Hematopoietic multipotent progenitor cell treated with erythropoietin and hydrocortisone succinate and interleukin-3 and kit ligand, for 8 days (in vitro differentiated cells): ENCODE data around the gene PLD3.

Source experiments
- DNase-seq: peaks from one replicate; pipeline ENCODE4 v3.0.0-alpha.2; 2015

Gene PLD3

DNA sequence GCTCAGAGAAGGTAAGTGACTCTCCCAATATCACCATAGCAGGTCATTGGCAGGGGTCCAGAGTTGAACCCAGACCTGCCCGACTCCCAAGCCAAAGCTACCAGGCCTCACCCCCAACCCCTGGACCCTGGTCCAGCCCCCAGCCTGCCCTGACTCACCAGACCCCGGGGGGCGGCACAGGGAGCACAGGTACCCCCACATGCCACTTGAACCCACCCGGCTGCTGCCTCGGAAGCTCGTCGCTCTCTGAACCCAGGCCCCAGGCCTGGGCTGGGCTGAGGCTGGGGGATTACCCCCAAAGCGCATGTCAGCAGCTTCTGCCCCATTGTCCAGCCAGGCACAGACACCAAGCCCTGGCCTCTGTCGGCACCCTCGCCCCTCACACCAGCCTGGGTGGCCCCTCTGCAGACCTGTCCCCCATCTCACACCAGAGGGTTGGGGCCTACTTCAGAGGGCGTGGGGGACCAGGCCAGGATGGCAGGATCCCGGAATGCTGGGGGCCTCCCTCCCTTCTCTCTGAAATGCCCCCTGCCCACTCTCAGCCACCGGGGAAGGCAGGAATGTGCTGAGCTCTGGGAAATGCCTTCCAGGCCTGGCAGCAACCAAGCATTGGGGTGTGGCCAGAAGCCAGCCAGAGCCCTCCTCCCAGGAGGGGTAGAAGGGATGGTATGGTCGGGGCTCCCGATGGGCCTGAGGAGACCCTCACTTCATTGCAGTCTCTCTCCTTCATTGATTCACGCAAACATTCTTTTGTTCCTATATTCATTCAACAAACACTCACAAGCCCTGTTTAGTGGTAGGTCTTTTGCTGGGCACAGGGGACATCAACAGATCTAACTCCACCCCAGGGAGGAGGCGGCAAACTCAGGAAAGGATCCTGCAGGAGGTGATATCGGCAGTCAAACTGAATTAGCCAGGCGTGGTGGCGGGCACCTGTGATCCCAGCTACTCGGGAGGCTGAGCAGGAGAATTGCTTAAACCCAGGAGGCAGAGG, 66.3 kb downstream of the PLD3 start:
- DNase-seq = no peak

DNA sequence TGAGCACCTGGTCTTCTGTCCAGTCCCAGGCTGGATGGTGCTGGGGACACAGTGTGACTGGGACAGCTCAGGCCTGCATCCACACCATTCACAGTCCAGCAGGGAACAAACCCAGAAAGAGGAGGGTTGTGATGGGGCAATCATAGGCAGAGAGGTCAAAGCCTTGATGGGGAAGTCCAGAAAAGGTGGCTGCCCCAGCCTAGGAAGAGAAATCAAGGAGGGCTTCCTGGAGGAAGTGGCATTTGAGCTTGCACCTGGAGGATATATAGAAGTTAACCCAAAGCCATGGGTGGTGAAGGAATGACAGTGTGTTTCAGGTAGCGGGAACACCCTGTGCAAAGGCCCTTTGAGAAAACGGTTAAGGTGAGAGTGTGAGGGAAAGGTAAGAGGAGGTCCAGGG, 67.3 kb downstream of the PLD3 start:
- DNase-seq = no peak

DNA sequence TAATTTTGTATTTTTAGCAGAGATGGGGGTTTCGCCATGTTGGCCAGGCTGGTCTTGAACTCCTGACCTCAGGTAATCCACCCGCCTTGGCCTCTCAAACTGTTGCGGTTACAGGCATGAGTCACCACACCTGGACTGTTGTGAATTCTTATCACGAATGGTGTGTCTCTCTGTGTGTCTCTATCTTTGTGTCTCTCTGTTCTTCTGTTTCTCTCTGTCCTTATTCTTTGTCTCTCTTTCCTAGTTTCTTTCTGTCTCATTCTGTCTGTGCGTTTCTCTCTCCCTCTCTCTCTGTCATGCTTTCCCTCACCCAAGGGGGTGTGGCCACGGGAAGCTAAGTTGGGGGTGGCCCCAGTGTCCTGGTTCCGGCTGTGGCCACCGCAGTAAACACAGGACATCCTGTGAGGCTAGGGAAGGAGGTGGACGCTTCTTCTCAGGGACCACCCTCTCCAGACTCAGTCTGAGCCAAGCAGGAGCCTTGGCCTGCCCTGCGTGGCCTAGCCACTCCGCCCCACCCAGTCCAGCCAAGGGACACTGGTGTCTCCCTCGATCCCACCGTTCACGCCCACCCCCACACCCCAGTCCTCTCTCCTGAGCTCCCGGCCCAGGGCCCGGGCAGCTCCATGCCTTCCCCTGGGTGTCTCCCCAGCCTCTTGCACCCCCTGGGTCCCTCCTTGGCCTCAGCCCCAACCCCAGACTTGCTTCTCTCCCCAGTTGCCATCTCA, 68.6 kb downstream of the PLD3 start:
- peak; percentile 77 for DNase-seq

DNA sequence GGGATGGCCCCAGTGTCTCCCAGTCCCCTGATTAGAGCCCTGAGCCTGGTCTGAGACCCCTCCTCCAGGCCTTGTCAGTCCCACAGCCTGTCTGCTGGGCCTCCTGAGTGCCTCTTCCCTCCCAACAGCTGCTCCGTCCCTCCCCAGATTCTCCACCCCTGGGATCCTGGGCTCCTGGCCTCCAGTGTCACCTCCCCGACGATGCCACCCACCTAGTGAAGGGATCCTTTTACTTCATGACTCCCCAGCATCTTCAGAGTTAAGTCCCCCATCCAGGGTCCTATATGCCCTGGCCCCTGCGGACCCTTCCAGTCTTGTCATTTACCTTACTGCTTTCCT, 69.1 kb downstream of the PLD3 start:
- no peak for DNase-seq

DNA sequence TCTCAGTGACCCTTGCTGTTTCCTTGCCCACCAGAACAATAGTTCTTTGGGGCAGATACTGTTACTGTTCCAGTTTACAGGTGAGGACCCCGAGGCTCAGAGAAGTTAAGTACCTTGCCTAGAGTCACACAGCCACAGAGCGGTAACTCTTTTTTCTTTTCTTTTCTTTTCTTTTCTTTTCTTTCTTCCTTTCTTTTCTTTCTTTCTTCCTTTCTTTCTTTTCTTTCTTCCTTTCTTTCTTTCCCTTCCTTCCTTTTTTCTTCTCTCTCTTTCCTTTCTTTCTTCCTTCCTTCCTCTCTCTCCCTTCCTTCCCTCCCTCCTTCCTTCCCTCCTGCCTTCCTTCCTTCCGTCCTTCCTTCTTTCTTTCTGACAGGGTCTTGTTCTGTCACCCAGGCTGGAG, 69.5 kb downstream of the PLD3 start:
- DNase-seq = no peak

DNA sequence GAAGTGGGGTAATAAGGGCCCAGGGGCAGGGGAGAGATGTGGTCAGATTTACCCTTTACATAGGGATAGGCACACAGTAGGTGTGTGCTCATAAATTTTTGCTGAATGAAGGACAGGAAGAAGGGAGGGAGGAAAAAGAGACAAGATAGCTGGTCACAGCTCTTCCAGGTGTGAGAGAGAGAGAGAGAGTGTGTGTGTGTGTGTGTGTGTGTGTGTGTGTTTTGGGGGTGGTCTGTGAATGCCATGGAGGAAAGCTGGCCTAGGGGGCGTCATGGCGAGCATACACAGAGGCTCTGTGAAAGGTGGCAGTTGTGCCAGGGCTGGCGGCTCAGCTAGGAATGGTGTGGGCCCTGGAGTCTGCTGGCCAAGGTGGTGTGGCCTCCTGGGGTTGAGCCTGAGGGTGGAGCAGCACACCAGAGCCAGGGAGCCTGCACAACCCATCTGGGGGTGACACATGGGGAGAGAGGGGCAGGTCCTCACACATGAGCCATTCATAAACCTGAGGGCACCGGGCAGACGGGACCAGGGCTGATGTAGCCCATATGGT, 70.6 kb downstream of the PLD3 start:
- DNase-seq = no peak

DNA sequence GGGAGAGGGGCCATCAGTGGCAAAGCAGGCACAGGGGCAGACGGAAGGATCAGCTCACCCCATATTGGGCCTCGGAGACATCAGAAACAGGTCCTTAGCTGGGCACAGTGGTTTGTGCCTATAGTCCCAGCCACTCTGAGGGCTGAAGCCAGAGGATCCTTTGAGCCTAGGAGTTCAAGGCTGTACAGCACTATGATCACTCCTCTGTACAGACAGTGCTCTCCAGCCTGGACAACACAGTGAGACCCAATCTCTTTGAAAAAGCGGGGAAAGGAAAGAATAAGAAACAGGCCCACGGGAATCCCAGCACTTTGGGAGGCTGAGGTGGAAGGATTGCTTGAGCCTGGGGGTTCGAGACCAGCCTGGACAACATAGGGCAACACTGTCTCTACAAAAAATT, 71.3 kb downstream of the PLD3 start:
- no peak for DNase-seq

DNA sequence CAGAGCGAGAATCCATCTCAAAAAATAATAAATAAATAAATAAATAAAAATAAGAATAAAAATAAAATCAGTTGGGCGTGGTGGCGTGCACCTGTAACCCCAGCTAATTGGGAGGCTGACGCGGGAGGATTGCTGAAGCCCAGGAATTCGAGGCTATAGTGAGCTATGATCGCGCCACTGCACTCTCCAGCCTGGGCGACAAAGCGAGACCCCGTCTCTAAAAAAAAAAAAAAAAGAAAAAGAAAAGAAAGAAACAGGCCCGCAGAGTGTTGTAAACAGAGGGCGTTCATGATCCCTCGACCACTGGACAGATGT, 71.9 kb downstream of the PLD3 start:
- DNase-seq = no peak

DNA sequence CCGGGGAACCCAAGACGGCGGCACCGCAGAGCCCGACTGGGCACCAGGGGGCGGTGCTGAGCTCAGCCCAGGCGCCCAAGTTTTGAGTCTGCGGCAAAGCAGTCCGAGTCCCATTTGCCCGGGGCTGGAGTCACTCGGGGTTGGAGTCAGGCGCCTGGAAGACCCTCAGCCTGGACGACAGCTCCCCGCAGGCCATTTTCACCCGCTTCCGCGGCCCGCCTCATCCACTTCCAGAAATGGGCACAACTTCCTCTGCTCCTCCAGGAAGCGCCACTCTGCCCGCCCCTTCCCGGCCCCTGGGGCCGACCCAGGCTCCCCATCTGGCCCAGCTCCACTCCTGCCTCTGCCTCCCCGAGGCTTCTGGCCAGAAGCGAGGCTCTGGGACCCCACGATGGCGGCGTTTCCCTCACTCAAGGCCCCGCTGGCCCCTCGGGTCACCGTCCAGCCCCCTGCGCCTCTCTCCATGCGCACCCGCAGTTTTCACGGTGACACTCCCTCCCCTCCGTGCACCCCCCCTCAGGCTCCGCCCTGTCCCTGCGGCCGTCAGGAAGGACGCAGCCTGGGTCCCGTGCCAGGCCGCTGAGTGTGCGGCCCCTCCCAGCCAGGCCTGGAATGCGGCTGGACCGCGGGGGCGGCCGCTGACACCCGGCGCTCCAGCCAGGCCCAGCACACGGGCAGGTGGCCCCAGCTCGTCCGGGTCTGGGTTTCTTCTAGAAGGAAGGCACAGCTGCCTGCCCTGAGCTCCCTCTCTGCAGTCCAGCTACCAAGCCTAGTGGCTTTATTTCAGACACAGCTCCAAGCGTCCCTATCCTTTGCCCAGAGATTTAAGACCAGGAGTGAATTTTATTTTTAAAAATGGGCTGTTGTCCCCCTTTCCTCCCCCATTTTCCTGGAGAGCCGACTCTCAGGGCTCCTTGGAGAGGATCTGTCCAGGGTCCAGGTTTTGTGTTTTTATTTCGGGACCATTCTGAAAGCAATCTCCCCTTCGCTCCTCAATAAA, 72.6 kb downstream of the PLD3 start:
- DNase-seq = peak; percentile 82

DNA sequence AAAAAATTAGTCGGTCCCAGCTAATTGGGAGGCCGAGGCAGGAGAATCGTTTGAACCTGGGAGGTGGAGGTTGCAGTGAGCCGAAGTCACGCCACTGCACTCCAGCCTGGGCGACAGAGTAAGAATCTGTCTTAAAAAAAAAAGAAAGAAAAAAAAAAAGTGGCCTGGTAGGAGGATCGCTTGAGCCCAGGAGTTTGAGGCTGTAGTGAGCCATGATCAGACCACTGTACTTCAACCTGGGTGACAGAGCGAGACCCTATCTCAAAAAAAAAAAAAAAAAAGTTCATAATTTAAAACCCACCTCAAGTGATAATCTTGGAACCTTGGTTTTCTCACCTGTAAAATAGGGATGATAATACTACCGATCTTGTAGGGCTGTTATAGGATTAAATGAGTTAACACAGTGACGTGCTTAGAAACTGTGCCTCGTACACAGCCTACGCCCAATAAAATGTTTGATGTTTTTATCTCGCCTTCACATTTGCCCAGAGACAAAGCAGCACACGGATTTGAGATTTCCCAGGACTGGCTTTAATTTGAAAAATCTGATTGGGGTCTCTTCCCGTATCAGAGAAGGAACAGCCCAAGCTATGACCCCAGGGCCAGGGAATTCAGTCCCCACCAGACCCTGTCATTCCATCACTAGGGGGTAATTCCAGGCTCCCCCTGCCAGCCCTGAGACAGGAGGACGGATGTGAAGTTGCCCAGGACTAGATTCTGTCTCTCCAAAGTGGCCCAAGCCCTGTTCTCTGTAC, 73.7 kb downstream of the PLD3 start:
- peak; percentile 53 for DNase-seq

DNA sequence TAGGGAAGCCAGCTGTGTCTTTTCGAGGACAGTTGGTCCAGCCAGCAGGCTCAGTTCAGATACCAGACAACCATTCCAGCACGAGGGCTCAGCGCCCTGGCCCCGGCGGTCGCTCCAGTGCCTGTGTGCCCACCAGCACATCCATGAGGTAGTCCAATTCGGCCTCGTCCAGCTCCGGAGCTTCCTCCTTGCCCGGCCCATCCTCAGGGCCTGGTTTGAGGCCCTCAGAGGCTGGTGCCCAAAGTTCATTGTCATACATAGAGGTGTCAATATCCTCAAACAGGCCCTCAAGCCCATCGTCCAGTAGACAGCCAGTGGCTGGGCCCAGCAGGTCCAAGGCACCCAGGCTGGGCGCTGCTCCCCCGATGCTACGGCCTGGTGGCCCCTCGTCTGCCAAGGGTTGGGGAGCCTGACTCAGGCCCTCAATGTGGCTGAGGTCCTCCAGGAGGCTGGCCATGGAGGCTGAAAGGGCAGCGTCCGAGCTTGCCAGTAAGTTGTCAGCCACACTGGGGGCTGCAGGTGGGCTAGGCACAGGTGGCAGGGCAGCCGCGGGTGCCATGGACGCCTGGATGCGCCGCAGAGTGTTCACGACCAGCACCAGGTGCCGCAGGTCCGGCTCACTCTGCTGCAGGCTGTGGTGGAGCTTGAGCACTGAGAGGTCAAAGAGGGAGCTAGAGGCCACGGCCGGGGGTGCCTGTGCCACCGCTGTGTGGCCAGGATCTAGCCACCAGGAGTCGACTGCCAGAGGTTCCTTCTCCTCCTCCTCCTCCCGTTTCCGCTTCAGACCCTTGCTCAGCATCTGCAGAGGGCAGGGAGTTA, 74.5 kb downstream of the PLD3 start:
- no peak for DNase-seq

DNA sequence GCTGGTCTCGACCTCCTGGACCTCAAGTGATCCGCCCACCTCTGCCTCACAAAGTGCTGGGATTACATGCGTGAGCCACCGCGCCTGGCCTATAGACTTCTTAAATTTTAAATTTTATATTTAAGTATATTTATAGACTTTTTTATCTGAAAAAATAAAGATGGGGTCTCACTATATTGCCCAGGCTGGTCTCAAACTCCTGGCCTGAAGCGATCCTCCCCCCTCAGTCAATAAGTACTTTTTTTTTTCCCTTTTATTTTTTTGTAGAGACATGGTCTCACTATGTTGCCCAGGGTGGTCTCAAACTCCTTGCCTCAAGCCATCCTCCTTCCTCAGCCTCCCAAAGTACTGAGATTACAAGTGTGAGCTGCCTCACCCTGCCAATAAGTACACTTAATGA, 75.4 kb downstream of the PLD3 start:
- DNase-seq = no peak

DNA sequence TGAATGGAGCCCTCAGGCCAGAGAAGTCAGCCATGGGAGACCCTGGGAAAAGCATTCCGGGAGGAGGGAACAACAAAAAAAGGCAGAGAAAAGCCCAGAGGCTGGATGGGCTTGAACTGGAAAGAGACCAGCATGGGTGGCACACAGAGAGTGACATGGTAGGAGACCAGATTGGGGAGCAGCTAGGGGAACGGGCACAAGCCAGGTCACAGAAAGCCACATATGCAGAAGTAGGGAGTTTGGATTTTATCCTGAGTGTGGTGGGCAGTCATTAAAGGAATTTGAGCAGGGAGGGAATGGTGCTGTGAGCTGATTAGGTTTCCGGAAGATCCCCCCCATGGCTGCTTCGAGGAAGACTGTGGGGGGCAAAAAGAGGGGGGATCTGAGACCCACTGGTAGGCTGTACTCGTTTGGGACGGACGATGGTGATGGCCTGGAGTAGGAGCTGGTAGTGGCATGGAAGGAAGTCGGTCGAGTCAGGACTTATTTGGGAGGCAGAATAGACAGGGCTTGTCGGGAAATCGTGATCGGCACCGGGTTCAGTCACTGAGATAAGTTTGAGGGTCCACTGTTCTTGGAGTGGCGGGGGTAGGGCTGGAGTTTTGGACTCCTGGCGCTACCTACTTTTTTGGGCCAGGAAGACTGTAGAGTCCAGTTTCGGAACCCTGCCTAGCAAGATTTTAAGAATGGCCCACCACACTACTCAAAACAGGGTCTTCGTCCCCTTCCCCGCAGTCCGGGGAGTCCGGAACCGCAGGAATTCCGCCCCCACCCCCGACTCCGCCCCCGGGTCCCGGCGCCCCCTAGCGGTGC, 76.3 kb downstream of the PLD3 start:
- DNase-seq = no peak

DNA sequence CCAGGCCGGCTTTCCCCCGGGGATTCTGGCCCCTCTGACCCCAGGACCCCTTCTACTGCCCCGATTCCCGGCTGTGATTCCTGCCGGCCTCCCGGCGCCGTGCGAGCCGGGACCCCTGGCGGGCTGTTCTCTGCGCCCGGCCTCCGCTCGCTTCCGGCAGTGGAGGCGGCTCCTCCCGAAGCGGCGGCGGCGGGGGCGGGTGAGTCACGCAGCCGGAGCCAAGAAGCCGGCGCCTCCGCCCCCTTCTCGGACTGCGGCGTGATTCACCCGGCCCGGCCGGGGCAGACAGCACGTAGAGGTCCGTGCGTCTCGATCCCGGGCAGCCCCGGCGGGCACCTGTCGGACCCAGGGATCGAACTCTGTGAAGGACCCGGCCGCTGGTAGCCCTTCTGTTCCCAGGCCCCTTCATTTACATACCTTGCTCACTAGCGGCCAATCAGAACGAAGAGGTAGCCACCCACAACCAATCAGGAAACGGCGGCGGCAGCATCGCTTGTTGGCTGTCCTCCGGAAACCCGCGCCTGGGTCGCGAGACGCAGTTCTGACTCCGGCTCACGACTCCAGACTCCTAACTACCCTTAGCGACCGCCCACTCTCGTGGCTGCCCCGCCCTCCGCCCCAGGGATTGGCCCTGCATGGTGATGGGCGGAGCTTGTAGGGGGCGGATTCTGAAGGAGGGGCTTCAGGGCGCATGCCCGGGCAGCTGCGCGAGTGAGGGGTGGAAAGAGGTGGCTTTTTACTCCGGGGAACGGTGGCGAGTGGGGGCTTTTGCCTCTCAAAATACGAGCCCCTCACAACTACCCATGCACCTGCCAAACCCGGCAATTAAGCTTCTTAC, 77.2 kb downstream of the PLD3 start, which contains the start of gene SERTAD1:
SERTAD1 (minus strand) TSS at position 543 of the 838 bp plus-strand sequence. CDS start 2,446 bp downstream, outside the sequence.
- DNase-seq = peak; percentile 99
